ENCODE measurements around the gene TMPO. TPM values are rescaled to one million over a fixed set of nuclear protein-coding genes. Genes with fewer than 3 reads are reported as not detected.

Gene TMPO
- total RNA-seq, 1 experiment from 2014 or later: 202 TPM

DNA sequence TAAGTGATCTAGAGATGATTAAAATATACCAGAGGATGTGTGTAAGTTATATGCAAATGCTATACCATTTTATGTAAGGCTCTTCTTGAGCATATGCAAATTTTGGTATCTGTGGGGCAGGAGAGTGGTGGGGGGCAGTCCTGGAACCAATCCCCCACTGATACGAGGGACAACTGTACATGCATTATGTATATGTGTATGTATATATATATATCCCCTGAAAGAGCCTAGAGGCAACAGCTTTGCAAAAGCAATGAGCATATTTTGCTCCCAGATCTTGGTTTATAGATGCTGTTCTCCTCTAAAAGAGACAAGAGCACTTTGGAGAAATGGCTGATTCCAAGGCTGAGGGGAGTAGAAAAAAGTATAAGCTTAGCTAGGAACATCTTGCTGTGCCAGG is 65.7 kb downstream of the TMPO start:
- Histone ChIP-seq H2BK12ac (ENCODE audit: insufficient read length, low read depth, low read length) (no peak overlapping the region), H2AK5ac (ENCODE audit: insufficient read length, low read length) (no peak overlapping the region), H3K27me3 (ENCODE audit: insufficient read depth, low read length) (no peaks in the 10 kb centered on the region; the same call in 1 of the 2 replicates), H3K23me2 (ENCODE audit: insufficient read length, low read depth, low read length, poor library complexity, severe bottlenecking) (no peaks in the 10 kb centered on the region), H2AFZ (ENCODE audit: low read length) (no peak overlapping the region), H2BK20ac (ENCODE audit: low read depth, low read length, poor library complexity, severe bottlenecking) (no peak overlapping the region), H2BK15ac (ENCODE audit: low read depth, low read length) (no peak overlapping the region), H3K27ac (ENCODE audit: insufficient read length, low read depth, low read length) (no peak overlapping the region), H2BK120ac (ENCODE audit: low read depth, low read length, poor library complexity, severe bottlenecking) (no peak overlapping the region), H3K9me3 (ENCODE audit: control insufficient read depth, low read depth, low read length) (no peaks in the 10 kb centered on the region), H3K9ac (ENCODE audit: extremely low read depth, insufficient read length, low read length) (no peak overlapping the region), H3K79me2 (ENCODE audit: insufficient read depth, low read length) (no peaks in the 10 kb centered on the region), H3K23ac (ENCODE audit: insufficient read length, low read depth, low read length) (no peak overlapping the region), H3K4ac (ENCODE audit: low read depth, low read length) (no peak overlapping the region), H4K8ac (replicated peaks; ENCODE audit: insufficient read length, low read depth, low read length) (no peak overlapping the region), H3K4me2 (ENCODE audit: insufficient read depth, insufficient read length, low read length) (no peak overlapping the region), H3K14ac (ENCODE audit: insufficient read depth, low read length) (no peak overlapping the region), H4K20me1 (ENCODE audit: control insufficient read depth, insufficient read depth, insufficient read length) (no peaks in the 10 kb centered on the region), H3K56ac (ENCODE audit: insufficient read length, low read depth, low read length) (no peak overlapping the region), H4K5ac (ENCODE audit: insufficient read length, low read depth, low read length) (no peak overlapping the region), H3K18ac (ENCODE audit: insufficient read length, low read depth, low read length) (no peak overlapping the region), H2BK5ac (ENCODE audit: insufficient read length, low read length) (no peak overlapping the region), H3K79me1 (ENCODE audit: insufficient read depth, low read depth, low read length, poor library complexity, severe bottlenecking) (no peaks in the 10 kb centered on the region), H3T11ph (ENCODE audit: low read length) (no peak overlapping the region), H4K91ac (ENCODE audit: insufficient read length, low read depth, low read length) (no peak overlapping the region), H3K4me1 (ENCODE audit: insufficient read depth, low read length) (no peaks in the 10 kb centered on the region)
- no peaks in the 10 kb centered on the region for H3K9me3 Mint-ChIP-seq
- TF ChIP-seq, protein P1, sequence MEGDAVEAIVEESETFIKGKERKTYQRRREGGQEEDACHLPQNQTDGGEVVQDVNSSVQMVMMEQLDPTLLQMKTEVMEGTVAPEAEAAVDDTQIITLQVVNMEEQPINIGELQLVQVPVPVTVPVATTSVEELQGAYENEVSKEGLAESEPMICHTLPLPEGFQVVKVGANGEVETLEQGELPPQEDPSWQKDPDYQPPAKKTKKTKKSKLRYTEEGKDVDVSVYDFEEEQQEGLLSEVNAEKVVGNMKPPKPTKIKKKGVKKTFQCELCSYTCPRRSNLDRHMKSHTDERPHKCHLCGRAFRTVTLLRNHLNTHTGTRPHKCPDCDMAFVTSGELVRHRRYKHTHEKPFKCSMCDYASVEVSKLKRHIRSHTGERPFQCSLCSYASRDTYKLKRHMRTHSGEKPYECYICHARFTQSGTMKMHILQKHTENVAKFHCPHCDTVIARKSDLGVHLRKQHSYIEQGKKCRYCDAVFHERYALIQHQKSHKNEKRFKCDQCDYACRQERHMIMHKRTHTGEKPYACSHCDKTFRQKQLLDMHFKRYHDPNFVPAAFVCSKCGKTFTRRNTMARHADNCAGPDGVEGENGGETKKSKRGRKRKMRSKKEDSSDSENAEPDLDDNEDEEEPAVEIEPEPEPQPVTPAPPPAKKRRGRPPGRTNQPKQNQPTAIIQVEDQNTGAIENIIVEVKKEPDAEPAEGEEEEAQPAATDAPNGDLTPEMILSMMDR (conservative IDR thresholded peaks at IDR 0.05): no peak
- no peak overlapping the region for H3K27ac Mint-ChIP-seq
- no peaks in the 10 kb centered on the region for H3K36me3 Mint-ChIP-seq (ENCODE audit: insufficient read depth in 1 of 3, low read depth in 3 of 3)
- WGBS (ENCODE audit: extremely low coverage, insufficient read length, low lambda C conversion rate): no CpG with 5 or more reads among the region's 1 CpG
- no peaks in the 10 kb centered on the region; the same call in 1 of the 2 replicates for H3K27me3 Mint-ChIP-seq (ENCODE audit: low read depth)
- DNase-seq: no peak
- H3K4me3 Mint-ChIP-seq: no peak overlapping the region
- no peaks in the 10 kb centered on the region for H3K4me1 Mint-ChIP-seq
